Neural cell (in vitro differentiated cells): ENCODE data around the gene ACADM. TPM values are rescaled to one million over a fixed set of nuclear protein-coding genes. Genes with fewer than 3 reads are reported as not detected.
A peak's percentile ranks its signal among the peaks of the same experiment; 100 is the strongest.

ENCODE experiments used
- H2AFZ ChIP-seq: fragments of 200-600, 300-800 bp; sonication (generic), shearing (Covaris generic); 2 replicates; pipeline ENCODE4 v1.6.0; 2014; ENCODE audit warnings: low read depth, mild to moderate bottlenecking, antibody characterized with exemption, low read length, moderate library complexity
- H3F3A ChIP-seq: fragments of 200-600 bp; shearing (Covaris generic); 2 replicates; pipeline ENCODE4 v1.6.1; 2016; ENCODE audit warnings: mild to moderate bottlenecking, moderate library complexity, mixed read lengths, antibody characterized with exemption, low read length; ENCODE audit not compliant: insufficient read depth, poor library complexity, severe bottlenecking
- H3K27ac ChIP-seq: fragments of 200-600, 300-800 bp; sonication (generic), shearing (Covaris generic); 2 replicates; pipeline ENCODE4 v1.5.1; 2014; ENCODE audit warnings: mild to moderate bottlenecking, low read length, moderate library complexity
- H3K27me3 ChIP-seq: fragments of 300-800, 200-600 bp; sonication (generic), shearing (Covaris generic); 2 replicates; pipeline ENCODE4 v1.6.0; 2014; ENCODE audit warnings: mild to moderate bottlenecking, low read depth, low read length, moderate library complexity; ENCODE audit not compliant: insufficient read depth
- H3K36me3 ChIP-seq: fragments of 300-800, 200-600 bp; sonication (generic), shearing (Covaris generic); 2 replicates; pipeline ENCODE4 v1.5.1; 2014; ENCODE audit warnings: mild to moderate bottlenecking, antibody characterized with exemption, low read length, moderate library complexity; ENCODE audit not compliant: insufficient read depth
- H3K4me2 ChIP-seq: fragments of 300-800, 200-600 bp; sonication (generic), shearing (Covaris generic); 2 replicates; pipeline ENCODE4 v1.6.0; 2014; ENCODE audit warnings: mild to moderate bottlenecking, low read length
- H3K4me3 ChIP-seq: fragments of 300-800, 200-600 bp; sonication (generic), shearing (Covaris generic); 2 replicates; pipeline ENCODE4 v1.5.1; 2014; ENCODE audit warnings: mild to moderate bottlenecking, low read length, moderate library complexity
- H3K79me2 ChIP-seq: fragments of 200-600 bp; shearing (Covaris generic); replicated peaks from 2 replicates; pipeline ENCODE4 v1.6.0; 2014; ENCODE audit warnings: mild to moderate bottlenecking, low read length, moderate library complexity; ENCODE audit not compliant: insufficient read depth
- H3K9ac ChIP-seq: fragments of 300-800, 200-600 bp; sonication (generic), shearing (Covaris generic); 2 replicates; pipeline ENCODE4 v1.6.1; 2016; ENCODE audit warnings: mild to moderate bottlenecking, low read length, mixed read lengths
- H3K9me2 ChIP-seq: fragments of 200-600 bp; shearing (Covaris generic); 2 replicates; pipeline ENCODE4 v1.6.1; 2016; ENCODE audit warnings: mild to moderate bottlenecking, low read length, mixed read lengths; ENCODE audit not compliant: insufficient read depth
- H3K9me3 ChIP-seq: fragments of 200-600, 300-800 bp; sonication (generic), shearing (Covaris generic); 2 replicates; pipeline ENCODE4 v1.6.1; 2016; ENCODE audit warnings: mild to moderate bottlenecking, mixed run types, low read length, moderate library complexity, mixed read lengths
- H4K20me1 ChIP-seq: fragments of 200-600 bp; shearing (Covaris generic); 2 replicates; pipeline ENCODE4 v1.6.1; 2016; ENCODE audit warnings: mild to moderate bottlenecking, mixed run types; ENCODE audit not compliant: insufficient read depth
- CTCF ChIP-seq: fragments of 450-650 bp; IDR thresholded peaks from 2 replicates; pipeline ENCODE4 v1.5.1; 2014; ENCODE audit warnings: antibody characterized with exemption, mild to moderate bottlenecking, moderate library complexity; ENCODE audit not compliant: poor library complexity, severe bottlenecking
- EP300 ChIP-seq: fragments of 450-650 bp; conservative IDR thresholded peaks from 2 replicates; pipeline ENCODE4 v1.6.1; 2014; ENCODE audit warnings: antibody characterized with exemption, mild to moderate bottlenecking, moderate library complexity; ENCODE audit not compliant: poor library complexity, severe bottlenecking
- EZH2 ChIP-seq: fragments of 200-600, 300-800 bp; shearing (Covaris generic), sonication (generic); IDR thresholded peaks from 2 replicates; pipeline ENCODE4 v1.6.1; 2014; ENCODE audit warnings: antibody characterized with exemption, low read length, borderline replicate concordance, mild to moderate bottlenecking; ENCODE audit not compliant: insufficient read depth, poor library complexity, severe bottlenecking
- MXI1 ChIP-seq: fragments of 450-650 bp; conservative IDR thresholded peaks from 2 replicates; pipeline ENCODE4 v1.6.1; 2014; ENCODE audit warnings: antibody characterized with exemption, mild to moderate bottlenecking; ENCODE audit not compliant: poor library complexity, severe bottlenecking
- POLR2AphosphoS5 ChIP-seq: IDR thresholded peaks from 2 replicates; pipeline ENCODE4 v1.6.1; 2012
- RAD21 ChIP-seq: fragments of 450-650 bp; conservative IDR thresholded peaks from 2 replicates; pipeline ENCODE4 v1.6.1; 2014; ENCODE audit warnings: antibody characterized with exemption, mild to moderate bottlenecking, moderate library complexity
- REST ChIP-seq: IDR thresholded peaks from 2 replicates; pipeline ENCODE4 v1.6.1; 2012; ENCODE audit warnings: borderline replicate concordance
- SMC3 ChIP-seq: fragments of 450-650 bp; conservative IDR thresholded peaks from 2 replicates; pipeline ENCODE4 v1.6.1; 2014; ENCODE audit warnings: antibody characterized with exemption, mild to moderate bottlenecking, moderate library complexity; ENCODE audit not compliant: poor library complexity
- TAF1 ChIP-seq: IDR thresholded peaks from 2 replicates; pipeline ENCODE4 v1.6.1; 2012; ENCODE audit warnings: low read depth
- polyA plus RNA-seq: library from polyadenylated mRNA; depleted of rRNA; stranded (reverse); fragments of >200 nt; gene quantifications from 2 replicates; pipeline ENCODE4 v1.2.3, GENCODE V29; 2014

Gene ACADM
- polyA plus RNA-seq, 1 donor from 2014 or later: 230 TPM

GRCh38 chr1:75785320-75785982, 60.9 kb downstream of the ACADM start:
- H3K27me3 ChIP-seq: no peaks in the 10 kb centered on the region
- H3K9me2 ChIP-seq: no peaks in the 10 kb centered on the region
- H3K27ac ChIP-seq: peak overlapping the region; percentile 72
- peak overlapping the region; percentile 96 for H3K4me2 ChIP-seq
- TF ChIP-seq RAD21 (no peak), TAF1 (no peak), SMC3 (no peak), EZH2 (no peak), POLR2AphosphoS5 (no peak), MXI1 (no peak), EP300 (no peak), CTCF (no peak), REST (no peak)
- no peaks in the 10 kb centered on the region for H3K9me3 ChIP-seq
- H3K4me3 ChIP-seq: peak overlapping the region; percentile 79
- H2AFZ ChIP-seq: peak overlapping the region; percentile 96
- H3F3A ChIP-seq: no peaks in the 10 kb centered on the region
- no peaks in the 10 kb centered on the region for H4K20me1 ChIP-seq
- H3K36me3 ChIP-seq: no peaks in the 10 kb centered on the region
- H3K9ac ChIP-seq: peak overlapping the region; percentile 74
- peaks cover 41% of the 10 kb centered on the region for H3K79me2 ChIP-seq

GRCh38 chr1:75785983-75786853, 61.7 kb downstream of the ACADM start, which contains the start of gene RABGGTB:
TSS of gene RABGGTB (plus strand) at chr1:75786256. CDS start at chr1:75786272, 16 bp downstream.
- TF ChIP-seq CTCF (no peak), RAD21 (no peak), POLR2AphosphoS5 (peak; percentile 83), REST (peak; percentile 20), TAF1 (peak; percentile 67), EP300 (no peak), MXI1 (peak; percentile 77), SMC3 (peak; percentile 18), EZH2 (no peak)
- Histone ChIP-seq H2AFZ (peak within 1 kb of the TSS; percentile 96), H3K27me3 (no peaks in the 10 kb centered on the region), H3K4me2 (peak within 1 kb of the TSS; percentile 96), H3K27ac (peak within 1 kb of the TSS; percentile 72), H3K9ac (peak within 1 kb of the TSS; percentile 74), H4K20me1 (no peaks in the 10 kb centered on the region), H3K9me2 (no peaks in the 10 kb centered on the region), H3F3A (no peaks in the 10 kb centered on the region), H3K9me3 (no peaks in the 10 kb centered on the region), H3K36me3 (no peaks in the 10 kb centered on the region), H3K79me2 (peaks cover 41% of the 10 kb centered on the region), H3K4me3 (peak within 1 kb of the TSS; percentile 79)
